Erythroblast (primary cell): ENCODE data around the gene PER2.

Source experiments
- DNase-seq, 2 experiments: peaks; one replicate each; lab custom pipeline; 2025; lab: John Stamatoyannopoulos, UW
- GATA1 ChIP-seq: IDR thresholded peaks from 2 replicates; pipeline ENCODE4 v1.6.1; 2011; ENCODE audit warnings: low read depth, mild to moderate bottlenecking, control low read depth, low read length, moderate library complexity
- POLR2A ChIP-seq: IDR thresholded peaks from 2 replicates; pipeline ENCODE4 v1.6.1; 2011; ENCODE audit warnings: mild to moderate bottlenecking, low read length

Gene PER2

DNA sequence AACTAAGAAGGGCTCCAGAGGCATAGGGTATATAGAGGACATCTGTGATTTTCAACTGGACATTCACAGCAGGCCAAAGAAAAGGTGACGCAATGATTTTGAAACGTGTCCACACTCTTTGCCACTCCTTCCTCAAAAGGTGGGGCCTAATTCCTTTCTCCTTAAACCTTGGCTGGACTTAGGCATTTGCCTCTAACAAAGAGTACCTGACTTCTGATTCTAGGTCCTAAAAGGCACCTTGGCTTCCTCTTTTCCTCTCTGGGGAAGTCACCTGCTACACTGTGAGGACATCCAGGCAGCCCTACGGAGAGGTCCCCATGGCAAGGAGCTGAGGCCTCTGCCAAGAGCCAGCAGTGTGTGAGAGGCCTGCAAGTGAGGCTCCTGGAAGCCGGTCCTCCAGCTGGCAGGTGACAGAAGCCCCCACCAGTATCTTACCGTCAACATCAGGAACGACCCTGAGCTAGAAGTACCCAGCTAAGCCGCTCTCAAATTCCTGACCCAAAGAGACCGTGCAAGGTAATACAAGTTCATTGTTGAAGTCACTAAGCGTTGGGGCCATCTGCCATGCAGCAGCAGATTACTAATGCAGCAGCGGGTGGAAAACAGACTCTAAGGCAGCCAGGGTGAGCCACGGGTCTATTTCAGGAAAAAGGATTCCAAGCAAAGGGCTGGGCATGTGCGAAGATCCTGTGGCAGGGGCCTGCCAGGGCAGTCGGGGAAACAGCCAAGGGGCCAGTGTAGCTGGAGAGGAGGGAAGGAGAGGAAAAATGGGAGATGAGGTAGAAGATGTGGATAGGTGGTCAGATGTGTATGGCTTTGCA lies 41.2 kb downstream of the PER2 start:
- DNase-seq, result no peak
- TF ChIP-seq POLR2A (no peak), GATA1 (no peak)

DNA sequence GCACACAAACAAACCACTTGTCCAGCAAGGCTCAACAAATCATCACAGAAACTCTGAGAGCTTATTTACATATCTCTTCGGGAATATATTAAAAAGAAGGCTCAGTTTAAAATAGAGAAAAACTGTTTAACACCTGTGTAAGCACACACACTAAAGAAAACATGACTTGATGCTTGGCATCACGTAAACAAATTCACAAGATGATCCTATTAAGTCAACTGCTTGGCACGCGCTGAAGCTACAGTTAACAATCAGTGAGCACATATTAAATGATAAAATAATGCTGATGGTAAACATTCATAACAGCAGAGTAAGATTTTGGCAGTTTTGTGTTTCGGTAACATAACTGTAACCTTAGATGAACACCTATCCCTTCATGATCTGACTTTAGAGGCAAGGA lies 44.3 kb downstream of the PER2 start:
- no peak for DNase-seq
- TF ChIP-seq GATA1 (no peak), POLR2A (no peak)

DNA sequence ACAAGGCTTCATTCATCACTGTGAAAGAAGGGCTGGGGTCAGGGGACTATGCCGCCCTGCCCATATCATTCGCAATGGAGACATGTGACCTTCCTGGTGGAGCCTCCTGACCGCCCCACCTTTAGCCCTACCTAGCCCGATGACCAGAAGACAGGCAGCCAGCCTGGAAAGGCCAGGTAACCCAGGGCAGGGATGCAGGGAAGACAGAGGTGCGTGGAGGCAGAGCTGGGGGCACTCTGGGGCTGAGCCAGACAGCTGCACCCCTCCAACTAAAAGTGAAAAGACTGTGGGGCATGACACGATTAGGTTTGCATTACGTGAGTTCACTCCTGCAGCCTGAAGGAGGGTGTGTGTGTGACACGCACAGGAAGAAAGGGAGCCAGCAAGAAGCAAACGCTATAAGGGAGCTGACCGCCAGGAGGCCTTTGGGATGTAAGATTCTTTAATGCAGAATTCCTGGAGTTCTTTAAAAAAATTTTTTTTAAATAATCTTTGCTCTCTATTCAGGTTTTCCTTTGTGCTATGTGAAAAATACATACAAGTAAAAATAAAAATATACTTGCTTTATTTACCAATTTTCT lies 44.8 kb downstream of the PER2 start:
- DNase-seq, result no peak
- TF ChIP-seq GATA1 (no peak), POLR2A (no peak)

DNA sequence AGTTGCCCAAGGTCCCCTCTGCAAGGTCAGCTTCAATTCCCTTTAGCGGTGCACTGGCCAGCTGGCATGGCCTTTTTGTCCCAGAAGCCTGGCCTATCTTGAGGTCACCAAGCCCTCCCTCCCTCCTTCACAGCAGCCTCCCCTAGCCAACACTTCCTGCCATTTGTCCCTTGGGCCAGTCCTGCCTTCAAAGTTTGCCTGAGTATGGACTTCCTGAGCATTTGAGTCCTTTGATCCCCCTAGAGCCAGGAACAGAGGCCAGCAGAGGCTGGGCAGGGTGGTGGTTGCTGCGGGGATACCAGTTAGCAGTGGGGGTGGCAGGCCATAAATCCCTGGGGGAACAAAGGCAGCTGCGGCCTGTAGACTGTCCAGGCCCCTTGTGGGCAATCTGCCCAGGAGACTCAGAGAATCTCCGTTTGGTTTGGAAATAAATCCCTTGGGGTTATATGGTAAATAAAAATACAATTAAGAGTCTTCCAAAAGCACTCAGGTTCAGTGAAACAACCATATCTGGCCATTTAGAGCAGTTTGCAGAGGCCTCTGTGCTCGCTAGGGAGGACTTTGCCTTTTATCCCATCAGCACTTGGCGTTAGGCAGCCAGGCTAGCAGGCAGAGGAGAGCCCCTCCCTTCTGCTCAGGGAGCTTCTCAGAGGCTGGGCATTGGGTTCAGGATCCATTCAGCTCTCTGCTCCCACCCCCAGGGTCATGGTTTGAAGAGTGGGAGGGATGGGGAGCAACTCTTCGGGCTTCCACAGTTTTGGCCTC lies 45.5 kb downstream of the PER2 start:
- TF ChIP-seq GATA1 (no peak), POLR2A (no peak)
- DNase-seq, result no peak

DNA sequence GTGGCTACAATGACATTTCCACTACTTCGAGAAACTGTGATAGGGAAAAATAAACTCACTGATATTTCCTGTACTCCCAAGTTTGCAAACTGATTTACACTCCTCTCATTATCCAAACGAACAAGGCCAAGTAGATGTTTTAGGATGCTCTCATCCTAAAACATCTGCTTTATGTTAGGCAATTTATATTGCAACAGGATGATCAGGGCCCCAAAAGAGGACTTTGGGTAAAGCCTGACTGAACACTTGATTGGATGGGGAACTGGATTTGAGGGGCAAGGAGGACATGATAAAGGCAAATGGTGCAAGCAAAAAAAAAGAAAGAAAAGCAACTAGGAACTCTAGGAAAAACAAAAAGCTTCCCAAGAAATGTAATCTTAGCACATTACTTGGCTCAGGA lies 46.4 kb downstream of the PER2 start:
- TF ChIP-seq GATA1 (no peak), POLR2A (no peak)
- no peak for DNase-seq

DNA sequence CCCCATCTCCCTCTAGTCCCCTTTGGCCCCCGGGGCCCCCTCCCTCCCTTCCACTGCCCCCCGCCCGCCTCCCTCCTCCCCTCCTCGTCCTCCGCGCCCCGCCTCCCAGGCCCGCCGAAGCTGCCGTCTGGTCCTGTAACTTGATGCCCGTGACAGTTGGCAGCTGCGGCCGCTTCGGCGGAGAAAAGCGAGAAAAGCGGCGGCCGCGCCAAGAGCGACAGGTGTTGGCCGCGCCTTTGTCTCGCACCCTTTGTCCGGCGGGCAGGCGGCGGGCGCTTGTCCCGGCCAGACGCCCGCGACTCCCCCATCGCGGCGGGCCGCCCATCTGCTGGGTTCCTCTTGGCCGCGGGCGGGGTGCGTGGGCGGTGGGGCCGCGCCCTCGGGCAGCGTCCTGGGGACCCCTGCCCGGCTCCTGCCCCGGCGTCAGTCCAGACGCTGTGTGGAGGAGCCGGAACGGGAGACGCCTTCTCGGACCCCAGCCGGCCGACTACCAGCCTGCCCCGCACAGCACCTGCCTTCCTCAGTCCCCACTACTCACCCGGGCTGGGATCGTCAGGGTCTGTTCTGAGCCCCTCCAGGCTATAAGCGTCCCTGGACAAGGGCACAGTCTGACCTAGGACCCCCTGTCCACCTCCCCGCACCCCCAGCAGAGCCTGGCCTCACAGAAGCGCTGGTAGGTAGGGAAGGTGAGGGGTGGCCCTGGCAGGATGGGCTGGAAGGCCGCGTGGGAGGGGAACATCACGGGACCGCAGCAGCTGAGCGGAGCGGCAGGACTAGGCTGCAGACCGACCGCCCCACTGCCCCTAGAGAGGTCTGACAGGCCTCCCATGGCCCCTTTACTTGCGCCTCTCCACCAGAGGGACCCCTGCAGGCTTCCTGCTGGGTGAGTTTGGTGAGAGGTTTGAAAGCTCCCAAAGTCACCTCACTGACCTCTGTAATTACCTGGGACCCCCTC lies 47.4 kb downstream of the PER2 start:
- TF ChIP-seq POLR2A (no peak), GATA1 (no peak)

DNA sequence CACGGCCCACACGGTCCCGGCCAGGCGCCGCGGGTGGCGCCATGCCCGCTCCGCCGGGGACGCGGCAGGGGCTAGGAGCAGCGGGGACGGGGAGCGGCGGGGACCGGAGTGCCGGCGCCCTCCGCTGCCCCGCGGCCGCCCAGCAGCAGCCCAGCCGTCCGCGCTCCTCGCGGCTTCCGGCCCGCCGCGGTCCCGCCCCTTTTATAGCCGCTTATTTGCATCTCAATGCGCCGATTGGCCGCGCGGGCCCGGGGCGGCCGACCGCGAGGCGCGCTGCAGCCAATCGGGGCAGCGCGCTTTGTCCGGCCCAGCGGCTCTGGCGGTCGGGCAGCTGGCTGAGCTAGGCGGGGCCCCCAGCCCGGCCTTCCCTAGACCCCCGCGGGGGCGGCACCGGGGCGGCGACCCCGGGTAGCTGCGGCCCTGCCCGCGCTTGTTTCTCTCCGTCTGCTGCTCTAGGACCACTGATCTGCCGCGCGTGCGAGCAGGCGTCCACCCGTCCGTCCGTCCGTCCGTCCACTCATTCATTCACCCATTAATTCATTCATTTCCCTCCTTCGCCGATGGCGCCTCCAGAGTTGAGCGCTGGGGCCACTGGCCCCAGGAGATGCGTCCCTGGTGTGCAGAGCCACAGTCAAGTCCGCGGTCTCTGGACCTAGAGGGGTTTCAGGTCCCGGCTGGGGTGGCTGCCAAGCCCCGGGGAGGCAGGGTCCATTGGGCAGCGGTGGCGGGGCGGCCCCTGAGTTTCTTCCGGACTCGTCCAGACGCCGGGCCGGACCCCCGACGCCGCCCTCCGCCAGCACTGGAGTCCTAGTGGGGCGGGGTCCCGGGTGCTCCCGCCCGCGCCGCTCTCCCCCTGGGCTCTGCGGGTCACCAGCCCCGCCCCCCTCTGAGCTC lies 48.3 kb downstream of the PER2 start, which contains the start of gene HES6:
TSS of gene HES6 (minus strand) at position 176 of the 894 bp plus-strand sequence. CDS start at position 43, 133 bp downstream.
- DNase-seq, result peak; percentile 93 to 96
- TF ChIP-seq POLR2A, result peak; percentile 99
- TF ChIP-seq GATA1, result no peak

More for the DNA sequence above, 47.4 kb downstream of the PER2 start:
- DNase-seq, result peak; percentile 53 to 55

DNA sequence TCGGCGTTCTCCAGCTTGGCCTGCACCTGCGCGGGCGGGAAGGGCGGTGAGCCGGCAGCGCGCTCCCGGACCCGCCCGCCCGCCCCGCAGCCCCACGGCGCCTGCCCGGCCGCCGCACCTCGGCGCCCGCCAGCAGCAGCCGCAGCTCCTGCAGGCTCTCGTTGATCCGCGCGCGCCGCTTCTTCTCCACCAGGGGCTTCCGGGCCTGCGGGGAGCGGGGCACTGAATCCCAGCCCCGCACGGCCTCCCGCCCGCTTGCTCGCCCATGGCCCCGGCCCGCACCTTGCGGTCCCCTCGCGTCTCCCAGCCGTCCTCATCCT lies 48.9 kb downstream of the PER2 start:
- peak; percentile 74 to 80 for DNase-seq
- TF ChIP-seq GATA1 (no peak), POLR2A (no peak)

DNA sequence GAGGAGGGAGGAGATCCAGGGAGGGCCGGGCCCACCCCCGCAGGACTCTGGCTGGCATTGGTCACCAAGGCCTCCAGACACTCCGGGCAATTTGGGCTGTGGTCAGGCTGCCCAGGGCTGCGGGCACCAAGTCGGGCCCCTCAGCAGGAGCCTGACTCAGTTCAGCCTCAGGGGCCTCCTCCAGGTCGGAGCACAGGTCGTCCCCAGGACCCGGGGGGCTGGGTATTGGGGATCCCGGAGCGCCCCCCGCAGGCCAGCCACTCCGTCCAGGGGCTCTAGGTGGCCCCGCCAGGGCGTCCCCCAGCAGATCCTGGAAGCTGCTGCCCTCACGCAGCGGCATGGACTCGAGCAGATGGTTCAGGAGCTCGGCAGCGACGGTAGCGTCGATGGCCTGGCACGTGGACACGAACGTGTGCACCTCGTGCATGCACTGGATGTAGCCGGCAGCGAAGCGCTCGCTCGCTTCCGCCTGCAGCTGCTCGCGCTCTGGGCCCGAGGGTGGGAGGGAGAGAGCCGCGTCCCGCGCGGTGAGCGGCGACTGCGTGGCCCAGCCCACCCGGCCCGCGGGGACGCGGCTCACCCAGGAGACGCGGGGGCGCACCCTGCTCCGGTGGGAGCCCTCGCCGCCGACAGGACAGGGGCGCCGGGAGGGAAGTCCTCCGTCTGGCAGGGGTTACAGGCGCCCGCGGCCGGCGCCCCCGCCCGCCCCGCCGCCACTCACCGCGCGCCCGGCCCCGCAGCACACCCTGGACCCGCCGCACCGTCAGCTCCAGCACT lies 49.5 kb downstream of the PER2 start:
- peak; percentile 68 to 74 for DNase-seq
- no peak for TF ChIP-seq GATA1
- no peak for TF ChIP-seq POLR2A

DNA sequence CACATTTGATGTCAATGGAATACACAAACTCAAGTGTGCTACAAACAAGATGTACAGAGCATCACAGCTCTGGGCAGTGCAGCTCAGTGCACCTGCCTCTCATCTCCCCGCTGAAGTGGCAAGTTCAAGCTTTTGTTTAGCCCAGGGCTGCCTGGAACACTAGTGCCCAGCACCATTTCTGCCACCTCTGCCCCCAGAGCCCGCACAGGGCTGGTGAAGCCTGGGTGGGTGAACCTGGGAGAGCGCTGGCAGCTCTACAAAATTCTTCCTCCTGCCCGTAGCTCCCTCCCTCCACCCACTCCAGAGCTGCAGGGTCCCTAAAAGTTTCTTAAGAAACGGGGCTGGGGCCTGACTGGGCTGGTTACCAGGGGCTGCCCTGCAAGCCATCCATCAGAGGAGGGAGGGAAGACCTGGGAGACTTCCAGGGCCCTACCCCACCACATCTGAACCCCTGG lies 50.1 kb downstream of the PER2 start:
- DNase-seq, result peak in 1 of 2 experiments; percentile 39
- TF ChIP-seq POLR2A (no peak), GATA1 (no peak)

DNA sequence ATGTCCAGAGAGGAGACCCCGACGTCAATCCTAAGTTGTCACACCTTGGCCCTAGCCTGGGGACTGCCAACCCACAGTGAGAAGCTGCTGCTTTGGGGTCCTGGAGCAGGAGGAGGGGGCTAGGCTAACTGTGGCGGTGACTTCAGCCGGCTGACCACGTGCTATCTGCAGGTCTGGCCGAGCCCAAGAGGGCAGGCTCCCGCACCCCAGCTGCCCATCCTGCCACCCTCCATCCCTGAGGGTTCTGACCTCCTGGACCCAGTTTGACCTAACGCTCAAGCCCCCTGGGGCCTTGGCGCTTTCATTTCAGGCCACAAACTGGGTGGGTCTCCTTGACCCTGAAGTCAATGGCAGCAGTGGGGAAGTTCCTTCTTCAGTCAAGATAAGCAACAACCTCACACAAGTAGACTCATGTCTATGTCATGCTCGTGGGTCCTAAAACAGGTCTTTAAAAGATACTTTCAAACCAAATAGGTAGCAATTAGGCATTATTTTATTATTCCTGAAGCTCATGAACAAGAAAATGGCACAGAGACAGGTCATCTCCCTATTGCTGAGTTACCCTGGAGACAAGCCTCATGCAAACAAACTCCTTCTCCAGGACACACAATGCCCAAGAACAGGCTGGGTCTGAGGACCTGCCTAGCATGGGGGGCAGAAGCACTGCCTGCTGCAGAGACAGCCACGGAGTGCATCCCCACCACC lies 50.8 kb downstream of the PER2 start:
- no peak for TF ChIP-seq GATA1
- TF ChIP-seq POLR2A, result peak; percentile 73
- DNase-seq, result peak; percentile 56 to 60
